Keratinocyte (primary cell): Measurements from ENCODE around the gene PRKN.

Experiments used
- CTCF ChIP-seq, 3 experiments: IDR thresholded peaks in 1 of 3; conservative IDR thresholded peaks in 1 of 3; optimal IDR thresholded peaks in 1 of 3; 2 replicates in 2 of 3; 3 replicates in 1 of 3; pipeline versions ENCODE3 to v1.5.1; 2011; ENCODE audit warnings: low read length in 3 of 3, mild to moderate bottlenecking in 3 of 3, moderate library complexity in 2 of 3, control low read depth in 1 of 3, inconsistent platforms in 1 of 3; ENCODE audit not compliant: insufficient read depth in 2 of 3; ENCODE audit errors: extremely low read depth in 1 of 3
- EZH2 ChIP-seq: IDR thresholded peaks from one replicate; pipeline ENCODE4 v1.6.1; 2012; ENCODE audit warnings: inconsistent platforms, mild to moderate bottlenecking, low read length, moderate library complexity

GRCh38 chr6:162237331-162237730, 490.2 kb downstream of the PRKN start:
- TF ChIP-seq EZH2 (no peak), CTCF (optimal IDR thresholded peaks at IDR 0.05 in 1 of 3, IDR thresholded peaks at IDR 0.05 in 1 of 3, conservative IDR thresholded peaks at IDR 0.05 in 1 of 3; ENCODE audit: extremely low read depth in 1 of 3, insufficient read depth in 2 of 3, low read length in 3 of 3) (no peak)
